GM06990 (cell line): ENCODE measurements around the gene KCND2.

Experiments
- DNase-seq: peaks from one replicate; pipeline ENCODE4 v3.0.0-alpha.2; 2011; ENCODE audit not compliant: insufficient read length; ENCODE audit errors: extremely low read depth
- H3K27me3 ChIP-seq: replicated peaks from 2 replicates; pipeline ENCODE4 v1.6.0; 2011; ENCODE audit warnings: low read length; ENCODE audit not compliant: control insufficient read depth, insufficient read depth
- H3K36me3 ChIP-seq: 2 replicates; pipeline ENCODE4 v1.5.1; 2011; ENCODE audit warnings: low read length; ENCODE audit not compliant: control insufficient read depth, insufficient read depth
- H3K4me3 ChIP-seq: replicated peaks from 2 replicates; pipeline ENCODE4 v1.5.1; 2011; ENCODE audit warnings: low read depth, mild to moderate bottlenecking, control low read depth, low read length
- CTCF ChIP-seq: IDR thresholded peaks from 2 replicates; pipeline ENCODE4 v1.5.1; 2011; ENCODE audit warnings: low read length, control low read depth, mild to moderate bottlenecking, inconsistent platforms; ENCODE audit not compliant: insufficient read depth, poor library complexity, severe bottlenecking

The KCND2 gene

GRCh38 chr7:120311028-120311788 lies 38.2 kb downstream of the KCND2 start:
- Histone ChIP-seq H3K36me3 (no peaks in the 10 kb centered on the region), H3K4me3 (no peak overlapping the region), H3K27me3 (no peaks in the 10 kb centered on the region)
- TF ChIP-seq CTCF = no peak
- no peak for DNase-seq

- DNase-seq = no peak
- H3K27me3 ChIP-seq = no peaks in the 10 kb centered on the region
- no peak overlapping the region for H3K4me3 ChIP-seq
- no peaks in the 10 kb centered on the region for H3K36me3 ChIP-seq
- TF ChIP-seq CTCF = no peak
These were observed 47.4 kb downstream of the KCND2 start for GRCh38 chr7:120320218-120320961.

GRCh38 chr7:120327054-120327453 lies 54.1 kb downstream of the KCND2 start:
- no peaks in the 10 kb centered on the region for H3K27me3 ChIP-seq
- H3K4me3 ChIP-seq = no peak overlapping the region
- no peak for TF ChIP-seq CTCF
- no peaks in the 10 kb centered on the region for H3K36me3 ChIP-seq
- DNase-seq = no peak

- TF ChIP-seq CTCF = no peak
- no peak for DNase-seq
- H3K27me3 ChIP-seq = no peaks in the 10 kb centered on the region
- H3K36me3 ChIP-seq = no peaks in the 10 kb centered on the region
- no peak overlapping the region for H3K4me3 ChIP-seq
These were observed 59.5 kb downstream of the KCND2 start for GRCh38 chr7:120332433-120332832.

- no peak for DNase-seq
- TF ChIP-seq CTCF = no peak
- H3K36me3 ChIP-seq = no peaks in the 10 kb centered on the region
These were observed 61.5 kb downstream of the KCND2 start for GRCh38 chr7:120334475-120334874.

More at GRCh38 chr7:120334475-120334874, 61.5 kb downstream of the KCND2 start:
- Histone ChIP-seq H3K27me3 (no peaks in the 10 kb centered on the region), H3K4me3 (no peak overlapping the region)
